Mesenchymal stem cell (in vitro differentiated cells and primary cell): ENCODE data around the gene STRBP.

Source experiments
- DNase-seq: peaks from one replicate; pipeline ENCODE4 v3.0.0-alpha.2; 2013
- H2AFZ ChIP-seq: one replicate; pipeline ENCODE4 v1.6.1; 2013; ENCODE audit warnings: low read depth, mild to moderate bottlenecking, control low read depth, inconsistent platforms, low read length, moderate library complexity
- H2AK5ac ChIP-seq: 2 replicates; pipeline ENCODE4 v1.6.1; 2013; ENCODE audit warnings: low read length, moderate library complexity, mild to moderate bottlenecking, inconsistent platforms; ENCODE audit not compliant: severe bottlenecking
- H2BK120ac ChIP-seq: one replicate; pipeline ENCODE4 v1.6.1; 2013; ENCODE audit warnings: low read depth, mild to moderate bottlenecking, inconsistent platforms, low read length, moderate library complexity
- H2BK12ac ChIP-seq, 2 experiments: one replicate each; pipeline ENCODE4 v1.6.1; 2013; ENCODE audit warnings: inconsistent platforms in 2 of 2, low read length in 2 of 2, mild to moderate bottlenecking in 2 of 2, moderate library complexity in 2 of 2, control low read depth in 1 of 2
- H2BK15ac ChIP-seq: one replicate; pipeline ENCODE4 v1.6.1; 2013; ENCODE audit warnings: mild to moderate bottlenecking, low read depth, inconsistent platforms; ENCODE audit not compliant: poor library complexity, severe bottlenecking
- H2BK5ac ChIP-seq: 2 replicates; pipeline ENCODE4 v1.6.1; 2013; ENCODE audit warnings: low read depth, mild to moderate bottlenecking, low read length, control low read depth, inconsistent platforms; ENCODE audit not compliant: poor library complexity, severe bottlenecking
- H3K14ac ChIP-seq, 2 experiments: one replicate each; pipeline ENCODE4 v1.6.1; 2013; ENCODE audit warnings: inconsistent platforms in 2 of 2, low read length in 2 of 2, control low read depth in 1 of 2, mild to moderate bottlenecking in 1 of 2, moderate library complexity in 1 of 2
- H3K18ac ChIP-seq, 2 experiments: one replicate each; pipeline ENCODE4 v1.6.1; 2013; ENCODE audit warnings: inconsistent platforms in 2 of 2, low read length in 2 of 2, control low read depth in 1 of 2, low read depth in 1 of 2, mild to moderate bottlenecking in 1 of 2
- H3K23ac ChIP-seq, 2 experiments: one replicate each; pipeline ENCODE4 v1.6.1; 2013; ENCODE audit warnings: inconsistent platforms in 2 of 2, low read length in 2 of 2, mild to moderate bottlenecking in 2 of 2, moderate library complexity in 2 of 2, control low read depth in 1 of 2
- H3K27ac ChIP-seq: 2 replicates; pipeline ENCODE4 v1.5.1; 2013; ENCODE audit warnings: mild to moderate bottlenecking, moderate library complexity, low read length, control low read depth, inconsistent platforms; ENCODE audit not compliant: poor library complexity, severe bottlenecking
- H3K27me3 ChIP-seq, 2 experiments: 2 replicates each; pipeline versions ENCODE4 v1.6.1 to v1.7.0; 2013; ENCODE audit warnings: low read length in 2 of 2, mild to moderate bottlenecking in 2 of 2, moderate library complexity in 2 of 2, control low read depth in 1 of 2, inconsistent platforms in 1 of 2; ENCODE audit not compliant: control insufficient read depth in 1 of 2, insufficient read depth in 1 of 2
- H3K36me3 ChIP-seq, 2 experiments: 2 replicates each; pipeline versions ENCODE4 v1.6.1 to v1.7.0; 2013; ENCODE audit warnings: low read length in 2 of 2, control low read depth in 1 of 2, inconsistent platforms in 1 of 2, low read depth in 1 of 2, mild to moderate bottlenecking in 1 of 2; ENCODE audit not compliant: insufficient read depth in 2 of 2, control insufficient read depth in 1 of 2
- H3K4ac ChIP-seq, 2 experiments: one replicate each; pipeline ENCODE4 v1.6.1; 2013; ENCODE audit warnings: inconsistent platforms in 2 of 2, low read length in 2 of 2, mild to moderate bottlenecking in 2 of 2, moderate library complexity in 2 of 2, control low read depth in 1 of 2, low read depth in 1 of 2
- H3K4me1 ChIP-seq: 2 replicates; pipeline ENCODE4 v1.6.1; 2013; ENCODE audit warnings: low read depth, low read length, control low read depth; ENCODE audit not compliant: control insufficient read depth, insufficient read depth
- H3K4me2 ChIP-seq: 2 replicates; pipeline ENCODE4 v1.6.1; 2013; ENCODE audit warnings: low read length, mild to moderate bottlenecking, inconsistent platforms; ENCODE audit not compliant: poor library complexity, severe bottlenecking
- H3K4me3 ChIP-seq, 2 experiments: 2 replicates each; pipeline versions ENCODE4 v1.5.1 to v1.7.0; 2013; ENCODE audit warnings: low read length in 2 of 2, mild to moderate bottlenecking in 2 of 2, control low read depth in 1 of 2, low read depth in 1 of 2; ENCODE audit not compliant: insufficient read depth in 1 of 2
- H3K79me1 ChIP-seq: replicated peaks from 2 replicates; pipeline ENCODE4 v1.6.1; 2013; ENCODE audit warnings: mild to moderate bottlenecking, control low read depth, low read length, inconsistent platforms; ENCODE audit not compliant: poor library complexity, severe bottlenecking
- H3K9ac ChIP-seq: 2 replicates; pipeline ENCODE4 v1.7.0; 2013; ENCODE audit warnings: mild to moderate bottlenecking, low read length, moderate library complexity
- H3K9me3 ChIP-seq: 2 replicates; pipeline ENCODE4 v1.7.0; 2013; ENCODE audit warnings: mild to moderate bottlenecking, low read length; ENCODE audit not compliant: control insufficient read depth
- H4K8ac ChIP-seq: one replicate; pipeline ENCODE4 v1.6.1; 2013; ENCODE audit warnings: inconsistent platforms, mild to moderate bottlenecking, low read length, moderate library complexity
- H4K91ac ChIP-seq: one replicate; pipeline ENCODE4 v1.6.1; 2013; ENCODE audit warnings: mild to moderate bottlenecking, low read length, inconsistent platforms
- WGBS: methylation state at CpG from one replicate; pipeline ENCODE4 v1.1.7; 2013; ENCODE audit warnings: mixed read lengths; 5-methylcytosine and 5-hydroxymethylcytosine counted together

The STRBP gene

GRCh38 chr9:123211081-123211480 lies 57.3 kb downstream of the STRBP start:
- Histone ChIP-seq H3K4ac (no peak overlapping the region), H2BK120ac (no peak overlapping the region), H3K9ac (no peak overlapping the region), H3K9me3 (no peaks in the 10 kb centered on the region), H2BK15ac (no peak overlapping the region), H3K23ac (no peak overlapping the region), H3K27me3 (no peaks in the 10 kb centered on the region), H2AK5ac (no peak overlapping the region), H3K36me3 (no peaks in the 10 kb centered on the region), H3K14ac (no peak overlapping the region), H3K4me1 (no peaks in the 10 kb centered on the region), H3K18ac (no peak overlapping the region), H3K79me1 (peaks cover 2% of the 10 kb centered on the region), H3K4me3 (no peak overlapping the region), H3K4me2 (no peak overlapping the region), H2AFZ (no peak overlapping the region), H2BK12ac (no peak overlapping the region), H4K8ac (no peak overlapping the region), H2BK5ac (no peak overlapping the region), H3K27ac (no peak overlapping the region), H4K91ac (no peak overlapping the region)
- DNase-seq: no peak
- no CpG with 5 or more reads among the region's 3 CpGs for WGBS

DNA sequence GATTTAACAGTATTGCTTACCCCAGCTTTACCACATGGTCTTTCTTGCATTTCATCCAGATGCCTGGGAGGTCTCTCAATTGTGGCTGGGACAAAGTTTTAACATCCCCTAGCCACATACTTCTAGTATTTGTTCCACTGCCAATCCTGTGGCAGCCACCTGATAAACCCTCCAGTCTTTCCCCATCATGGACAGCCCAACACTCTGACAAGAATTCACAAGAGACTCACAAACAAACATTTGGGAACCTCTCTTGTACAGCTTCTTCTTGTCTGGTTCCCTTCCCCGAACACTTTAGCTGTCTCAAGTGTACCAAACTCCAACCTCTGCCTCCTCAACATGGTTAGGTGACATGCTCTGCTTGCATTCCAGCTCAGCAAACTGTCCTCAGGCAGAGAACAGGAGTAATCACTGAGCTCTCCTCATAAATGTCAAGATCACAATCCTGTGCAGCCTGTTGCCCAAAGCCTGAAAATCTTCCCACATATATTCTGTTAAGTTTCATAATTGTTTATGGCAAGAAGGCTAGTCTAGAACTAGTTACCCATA lies 59.7 kb downstream of the STRBP start:
- Histone ChIP-seq H3K23ac (no peak overlapping the region), H3K27me3 (no peaks in the 10 kb centered on the region), H3K9ac (no peak overlapping the region), H2BK120ac (no peak overlapping the region), H3K9me3 (no peaks in the 10 kb centered on the region), H3K4ac (no peak overlapping the region), H2BK15ac (no peak overlapping the region), H3K4me3 (no peak overlapping the region), H2AK5ac (no peak overlapping the region), H4K91ac (no peak overlapping the region), H3K36me3 (no peaks in the 10 kb centered on the region), H2AFZ (no peak overlapping the region), H3K4me2 (no peak overlapping the region), H3K4me1 (no peaks in the 10 kb centered on the region), H3K27ac (no peak overlapping the region), H3K18ac (no peak overlapping the region), H4K8ac (no peak overlapping the region), H2BK5ac (no peak overlapping the region), H2BK12ac (no peak overlapping the region), H3K14ac (no peak overlapping the region), H3K79me1 (no peaks in the 10 kb centered on the region)
- WGBS: 85% methylated on average over 1 of the region's 1 CpG
- no peak for DNase-seq

DNA sequence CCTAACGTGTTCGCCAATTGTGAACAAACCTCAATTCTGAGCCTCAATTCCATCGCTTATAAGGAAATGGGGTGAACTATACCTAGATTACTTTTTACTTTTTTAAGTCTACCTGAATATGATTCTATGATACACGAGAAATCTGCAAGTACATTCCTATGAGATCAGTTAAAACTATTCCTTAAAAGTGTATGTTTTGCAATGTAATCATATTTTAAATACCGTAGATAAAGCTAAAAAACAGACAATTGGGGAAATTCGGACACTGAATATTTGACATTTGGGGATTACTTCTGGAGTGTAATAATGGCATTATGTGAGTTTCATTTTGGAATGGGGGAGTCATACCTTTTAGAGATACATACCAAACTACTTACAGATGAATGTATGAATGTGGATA lies 62.3 kb downstream of the STRBP start:
- WGBS: 94% methylated on average over 4 of the region's 6 CpGs
- H2BK15ac ChIP-seq: no peak overlapping the region
- no peak overlapping the region for H2AFZ ChIP-seq
- no peak overlapping the region for H3K27ac ChIP-seq
- H2BK120ac ChIP-seq: no peak overlapping the region
- no peak overlapping the region for H3K18ac ChIP-seq
- H4K8ac ChIP-seq: no peak overlapping the region
- DNase-seq: no peak
- H2BK12ac ChIP-seq: no peak overlapping the region
- H4K91ac ChIP-seq: no peak overlapping the region
- peaks cover 2% of the 10 kb centered on the region for H3K79me1 ChIP-seq
- no peaks in the 10 kb centered on the region for H3K27me3 ChIP-seq
- H3K9ac ChIP-seq: no peak overlapping the region
- H3K4me2 ChIP-seq: no peak overlapping the region
- H3K36me3 ChIP-seq: no peaks in the 10 kb centered on the region
- peaks cover 4% of the 10 kb centered on the region for H3K9me3 ChIP-seq
- H3K23ac ChIP-seq: no peak overlapping the region
- H3K4ac ChIP-seq: no peak overlapping the region
- H3K4me3 ChIP-seq: no peak overlapping the region
- H2AK5ac ChIP-seq: no peak overlapping the region
- no peaks in the 10 kb centered on the region for H3K4me1 ChIP-seq
- no peak overlapping the region for H3K14ac ChIP-seq
- H2BK5ac ChIP-seq: no peak overlapping the region

- Histone ChIP-seq H2BK12ac (no peak overlapping the region), H2AFZ (no peak overlapping the region), H3K23ac (no peak overlapping the region), H3K18ac (no peak overlapping the region), H3K9ac (no peak overlapping the region), H3K27me3 (no peaks in the 10 kb centered on the region), H3K79me1 (peaks cover 2% of the 10 kb centered on the region), H2BK15ac (no peak overlapping the region), H2BK120ac (no peak overlapping the region), H3K27ac (no peak overlapping the region), H3K14ac (no peak overlapping the region), H2AK5ac (no peak overlapping the region), H2BK5ac (no peak overlapping the region), H3K36me3 (no peaks in the 10 kb centered on the region), H3K9me3 (peaks cover 4% of the 10 kb centered on the region), H4K91ac (no peak overlapping the region), H3K4ac (no peak overlapping the region), H3K4me1 (no peaks in the 10 kb centered on the region), H3K4me3 (no peak overlapping the region), H3K4me2 (no peak overlapping the region), H4K8ac (no peak overlapping the region)
- 100% methylated on average over 2 of the region's 2 CpGs for WGBS
- DNase-seq: no peak
Measured at GRCh38 chr9:123201083-123201482, 67.3 kb downstream of the STRBP start.
